ENCODE results near the gene CPNE2.

- TF ChIP-seq CTCF (conservative IDR thresholded peaks at IDR 0.05) (no peak), ZFX (IDR thresholded peaks at IDR 0.05) (no peak)
Observed at GRCh38 chr16:57093666-57094564, 1.5 kb downstream of the CPNE2 start.
